CD4-positive, alpha-beta T cell (primary cell): Measurements from ENCODE around the gene APOO. TPM values are rescaled to one million over a fixed set of nuclear protein-coding genes. Genes with fewer than 3 reads are reported as not detected.
"Not testable (repeated sequence)": the region's sequence is repeated elsewhere in the genome, so short reads cannot be mapped to it uniquely, and the experiment has no call there.

Source experiments
- ATAC-seq: fragments of 200-7000 bp; cut with Tn5 transposase; one replicate; pipeline ENCODE4 v1.10.0; 2022; ENCODE audit warnings: mild to moderate bottlenecking; ENCODE audit not compliant: poor library complexity
- CTCF ChIA-PET: fragments of 350-600 bp; sonication (Branson Sonifier 250); formaldehyde crosslinking; loops from one replicate; lab custom pipeline; 2021; ENCODE audit warnings: antibody characterized with exemption, inconsistent platforms; lab: Charles Lee
- POLR2A ChIA-PET: fragments of 350-600 bp; sonication (Branson Sonifier 250); formaldehyde crosslinking; loops from one replicate; lab custom pipeline; 2021; ENCODE audit warnings: antibody characterized with exemption, inconsistent platforms; lab: Charles Lee
- DNase-seq, 14 experiments: peaks; one replicate each; pipeline ENCODE4 v3.0.0-alpha.2; 2013 to 2020; ENCODE audit warnings: mixed read lengths in 2 of 14
- H3K27ac ChIP-seq, 2 donors: one replicate each; pipeline versions ENCODE4 v1.5.1 to v1.7.0; 2013; ENCODE audit warnings: low read length in 2 of 2, low read depth in 1 of 2, mild to moderate bottlenecking in 1 of 2
- H3K27me3 ChIP-seq, 2 experiments: 1 replicate in 1 of 2; 2 replicates in 1 of 2; pipeline versions ENCODE4 v1.6.1 to v1.7.0; 2013; ENCODE audit warnings: low read length in 2 of 2, control low read depth in 1 of 2, mild to moderate bottlenecking in 1 of 2, moderate library complexity in 1 of 2; ENCODE audit not compliant: insufficient read depth in 2 of 2, control insufficient read depth in 1 of 2
- H3K36me3 ChIP-seq: one replicate; pipeline ENCODE4 v1.6.1; 2013; ENCODE audit warnings: low read length, control low read depth; ENCODE audit not compliant: insufficient read depth
- H3K4me1 ChIP-seq: one replicate; pipeline ENCODE4 v1.6.1; 2013; ENCODE audit warnings: low read length, control low read depth; ENCODE audit not compliant: insufficient read depth
- H3K4me3 ChIP-seq: one replicate; pipeline ENCODE4 v1.5.1; 2013; ENCODE audit warnings: mild to moderate bottlenecking, low read length, moderate library complexity
- H3K9me3 ChIP-seq, 2 experiments: 1 replicate in 1 of 2; 2 replicates in 1 of 2; pipeline versions ENCODE4 v1.6.1 to v1.7.0; 2013; ENCODE audit warnings: low read length in 2 of 2, mild to moderate bottlenecking in 2 of 2, control low read depth in 1 of 2, moderate library complexity in 1 of 2; ENCODE audit not compliant: control insufficient read depth in 1 of 2, insufficient read depth in 1 of 2
- H3K27ac Mint-ChIP-seq: one replicate; pipeline ENCODE4 v1.8.0; 2020; ENCODE audit warnings: mixed read lengths
- H3K27me3 Mint-ChIP-seq: one replicate; pipeline ENCODE4 v1.8.0; 2021; ENCODE audit warnings: mixed read lengths
- H3K36me3 Mint-ChIP-seq: one replicate; pipeline ENCODE4 v1.8.0; 2021; ENCODE audit warnings: low read depth, mixed read lengths
- H3K4me1 Mint-ChIP-seq: one replicate; pipeline ENCODE4 v1.8.0; 2021; ENCODE audit warnings: low read depth, mixed read lengths
- H3K4me3 Mint-ChIP-seq: one replicate; pipeline ENCODE4 v1.8.0; 2020; ENCODE audit warnings: mild to moderate bottlenecking, mixed read lengths
- H3K9me3 Mint-ChIP-seq: one replicate; pipeline ENCODE4 v1.8.0; 2020; ENCODE audit warnings: mixed read lengths
- CTCF ChIP-seq: fragments of 200-600 bp; IDR thresholded peaks from one replicate; pipeline ENCODE4 v1.8.0; 2022; ENCODE audit warnings: antibody characterized with exemption, mild to moderate bottlenecking
- intact Hi-C, 2 experiments: fragments of 100-400 bp; cut with DNase I in 1 of 2; cut with micrococcal nuclease in 1 of 2; formaldehyde crosslinking; loops; one replicate each; pipeline versions ENCODE4 v1.15.1 to v1.9.0; 2023 to 2025; cut with DNase I, micrococcal nuclease
- total RNA-seq, 174 experiments: library from RNA in 2 of 174; stranded (reverse) in 2 of 174; gene quantifications; one replicate each; pipeline ENCODE4 v1.2.3 and lab custom pipeline; 2021 to 2026

Gene APOO
- total RNA-seq, 2 experiments from 2014 or later = 3.3 to 4.9 TPM

DNA sequence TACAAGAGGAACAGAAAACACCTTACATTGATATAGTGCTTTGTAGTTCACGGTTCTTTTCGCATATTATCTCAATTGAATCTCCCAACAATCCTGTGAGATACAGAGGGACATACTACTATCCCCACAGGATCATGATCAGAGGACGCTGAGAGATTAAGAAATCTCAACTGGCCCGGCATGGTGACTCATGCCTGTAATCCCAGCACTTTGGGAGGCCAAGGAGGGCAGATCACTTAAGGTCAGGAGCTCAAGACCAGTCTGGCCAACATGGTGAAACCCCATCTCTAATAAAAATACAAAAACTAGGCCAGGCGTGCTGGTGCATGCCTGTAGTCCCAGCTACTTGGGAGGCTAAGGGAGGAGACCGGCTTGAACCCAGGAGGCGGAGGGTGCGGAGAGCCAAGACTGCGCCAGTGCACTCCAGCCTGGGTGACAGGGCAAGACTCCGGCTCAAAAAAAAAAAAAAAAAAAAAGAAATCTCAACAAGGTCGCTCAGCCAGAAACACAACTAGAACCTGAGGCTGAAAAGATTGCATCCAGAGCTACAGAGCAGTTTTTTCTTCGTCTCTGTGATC lies 7.4 kb downstream of the APOO start:
- Mint-ChIP-seq H3K36me3 (no peaks in the 10 kb centered on the region), H3K27ac (no peak overlapping the region), H3K27me3 (no peaks in the 10 kb centered on the region), H3K4me3 (no peak overlapping the region), H3K9me3 (no peaks in the 10 kb centered on the region), H3K4me1 (no peaks in the 10 kb centered on the region)
- no peak for TF ChIP-seq CTCF
- Histone ChIP-seq H3K4me1 (no peaks in the 10 kb centered on the region), H3K4me3 (no peak overlapping the region), H3K27me3 (no peaks in the 10 kb centered on the region), H3K27ac (no peak overlapping the region), H3K36me3 (no peaks in the 10 kb centered on the region), H3K9me3 (no peaks in the 10 kb centered on the region)
- ChIA-PET POLR2A (no interaction called here), CTCF (interaction anchor here (1.0 to 1.1 kb wide), 2 partner anchors 11 to 154 kb away, joined by 3 read pairs; partner anchors contain the start of gene EIF2S3)
- intact Hi-C loops = loop anchor here (1.0 to 10.0 kb wide), 3 partner anchors 206 to 1763 kb away; no protein-coding TSS in a partner anchor
- DNase-seq (peak in 1 of 14 experiments; percentile 18), ATAC-seq (no peak)

DNA sequence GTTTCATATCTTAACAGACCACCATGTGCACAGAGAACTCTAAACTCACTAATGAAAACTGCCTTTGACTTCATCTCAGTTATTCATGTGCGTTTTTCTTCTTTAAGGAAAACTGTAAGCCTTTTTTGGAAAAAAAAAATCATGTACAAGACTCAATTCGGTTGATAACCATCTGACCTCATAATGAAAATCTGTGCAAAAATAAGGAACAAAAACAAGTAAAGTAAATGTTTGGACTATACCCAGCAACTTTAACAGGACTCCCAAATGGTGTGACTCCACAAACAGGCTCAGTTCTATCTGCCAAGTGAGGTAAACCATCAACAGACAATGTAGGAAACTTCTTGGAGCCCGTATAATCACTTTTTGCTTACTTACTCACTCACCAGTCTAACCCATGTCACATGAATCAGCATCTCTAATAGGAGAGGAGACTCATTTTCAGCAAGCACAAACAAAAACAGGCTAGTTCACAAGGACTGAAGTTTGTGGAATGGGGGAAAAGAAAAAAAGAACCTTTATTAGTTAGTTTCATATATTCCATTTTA lies 9.3 kb downstream of the APOO start:
- ATAC-seq = no peak
- Histone ChIP-seq H3K27me3 (no peaks in the 10 kb centered on the region), H3K36me3 (no peaks in the 10 kb centered on the region), H3K4me1 (no peaks in the 10 kb centered on the region), H3K4me3 (no peak overlapping the region), H3K27ac (no peak overlapping the region), H3K9me3 (no peaks in the 10 kb centered on the region)
- TF ChIP-seq CTCF = no peak
- no peaks in the 10 kb centered on the region for H3K36me3 Mint-ChIP-seq
- ChIA-PET POLR2A (interaction anchor here (0.6 kb wide), 1 partner anchor 201 kb away, joined by 4 read pairs; no protein-coding TSS in a partner anchor), CTCF (no interaction called here)
- no peaks in the 10 kb centered on the region for H3K27me3 Mint-ChIP-seq
- intact Hi-C loops = no loop called here
- H3K27ac Mint-ChIP-seq = no peak overlapping the region
- no peaks in the 10 kb centered on the region for H3K9me3 Mint-ChIP-seq
- no peak overlapping the region for H3K4me3 Mint-ChIP-seq
- no peak for DNase-seq
- H3K4me1 Mint-ChIP-seq = no peaks in the 10 kb centered on the region

GRCh38 chrX:23896981-23897380 lies 10.8 kb downstream of the APOO start:
- Histone ChIP-seq H3K4me3 (no peak overlapping the region), H3K4me1 (no peaks in the 10 kb centered on the region), H3K36me3 (no peaks in the 10 kb centered on the region), H3K27ac (no peak overlapping the region), H3K9me3 (no peaks in the 10 kb centered on the region), H3K27me3 (no peaks in the 10 kb centered on the region)
- no peak for ATAC-seq
- Mint-ChIP-seq H3K4me1 (no peaks in the 10 kb centered on the region), H3K9me3 (no peaks in the 10 kb centered on the region), H3K4me3 (no peak overlapping the region), H3K27ac (no peak overlapping the region), H3K36me3 (no peaks in the 10 kb centered on the region), H3K27me3 (no peaks in the 10 kb centered on the region)
- DNase-seq = no peak
- TF ChIP-seq CTCF = no peak
- intact Hi-C loops = no loop called here
- POLR2A ChIA-PET = no interaction called here
- CTCF ChIA-PET = interaction anchor here (1.4 kb wide), 1 partner anchor 113 kb away, joined by 3 read pairs; the partner anchor contains the start of gene SAT1

DNA sequence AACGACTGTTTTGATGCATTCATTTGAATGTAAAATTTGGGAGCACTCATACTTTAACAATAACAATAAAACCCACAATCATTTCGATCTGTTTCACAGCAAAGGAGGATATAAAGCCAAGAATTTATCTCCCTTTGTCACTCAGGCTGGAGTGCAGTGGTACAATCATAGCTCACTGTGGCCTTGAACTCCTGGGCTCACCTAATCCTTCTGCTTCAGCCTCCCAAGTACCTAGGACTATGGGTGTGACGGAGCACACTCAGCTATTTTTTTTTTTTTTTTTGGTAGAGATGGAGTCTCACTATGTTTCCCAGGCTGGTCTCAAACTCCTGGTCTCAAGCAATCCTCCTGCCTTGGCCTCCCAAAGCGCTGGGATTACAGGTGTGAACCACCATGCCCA lies 11.2 kb downstream of the APOO start:
- H3K9me3 ChIP-seq, H3K27me3 ChIP-seq, H3K9me3 Mint-ChIP-seq, H3K36me3 ChIP-seq, H3K4me1 ChIP-seq, H3K4me3 ChIP-seq, H3K27me3 Mint-ChIP-seq, intact Hi-C loops, H3K4me3 Mint-ChIP-seq, H3K4me1 Mint-ChIP-seq, DNase-seq, H3K36me3 Mint-ChIP-seq, H3K27ac Mint-ChIP-seq, ATAC-seq, H3K27ac ChIP-seq: not testable (repeated sequence)
- POLR2A ChIA-PET = interaction anchor here (0.6 to 0.9 kb wide), 2 partner anchors 11 to 109 kb away, joined by 3 to 4 read pairs; no protein-coding TSS in a partner anchor
- CTCF ChIA-PET = interaction anchor here (1.4 kb wide), 1 partner anchor 113 kb away, joined by 3 read pairs; the partner anchor contains the start of gene SAT1

GRCh38 chrX:23894993-23895392 lies 12.7 kb downstream of the APOO start:
- H3K9me3 ChIP-seq, H3K4me3 Mint-ChIP-seq, H3K27ac Mint-ChIP-seq, H3K4me3 ChIP-seq, H3K4me1 Mint-ChIP-seq, H3K36me3 Mint-ChIP-seq, H3K4me1 ChIP-seq, intact Hi-C loops, H3K9me3 Mint-ChIP-seq, H3K27me3 Mint-ChIP-seq, POLR2A ChIA-PET, ATAC-seq, H3K27ac ChIP-seq, H3K36me3 ChIP-seq, DNase-seq, CTCF ChIA-PET, H3K27me3 ChIP-seq: not testable (repeated sequence)
